HG03025 (cell line): ENCODE measurements around the gene CTAGE4.
"Not testable (repeated sequence)": the region's sequence is repeated elsewhere in the genome, so short reads cannot be mapped to it uniquely, and the experiment has no call there.

ENCODE experiments used
- ATAC-seq: cut with Tn5 transposase; IDR thresholded peaks from one replicate; pipeline ENCODE4 v1.9.1; 2021; ENCODE audit warnings: mild to moderate bottlenecking, moderate library complexity; ENCODE audit not compliant: unreplicated experiment, low FRiP score

Gene CTAGE4

GRCh38 chr7:144183166-144183565, at the start of gene CTAGE4:
TSS of gene CTAGE4 (plus strand) at chr7:144183466. CDS start at chr7:144183504, 38 bp downstream.
- ATAC-seq, result not testable (repeated sequence)

GRCh38 chr7:144134116-144134515, 49.1 kb upstream of the CTAGE4 start:
- no peak for ATAC-seq

- no peak for ATAC-seq
These were observed 45.8 kb upstream of the CTAGE4 start for GRCh38 chr7:144137501-144137900.

GRCh38 chr7:144142187-144142586, 41.1 kb upstream of the CTAGE4 start:
- ATAC-seq, result no peak

- ATAC-seq, result no peak
These were observed 38.8 kb upstream of the CTAGE4 start for GRCh38 chr7:144144426-144144825.

GRCh38 chr7:144148224-144148827, 34.9 kb upstream of the CTAGE4 start:
- ATAC-seq, result no peak

- ATAC-seq, result no peak
These were observed 24.4 kb upstream of the CTAGE4 start for GRCh38 chr7:144158861-144159260.

GRCh38 chr7:144164784-144165183, 18.5 kb upstream of the CTAGE4 start:
- ATAC-seq, result no peak

GRCh38 chr7:144171594-144172350, 11.5 kb upstream of the CTAGE4 start:
- not testable (repeated sequence) for ATAC-seq

- ATAC-seq, result no peak
These were observed 8.7 kb upstream of the CTAGE4 start for GRCh38 chr7:144174613-144175012.

GRCh38 chr7:144178380-144179164, 4.7 kb upstream of the CTAGE4 start:
- ATAC-seq, result peak; percentile 96

GRCh38 chr7:144179165-144179479, 4.1 kb upstream of the CTAGE4 start:
- peak; percentile 70 for ATAC-seq

GRCh38 chr7:144187848-144188247, 4.6 kb downstream of the CTAGE4 start:
- not testable (repeated sequence) for ATAC-seq

GRCh38 chr7:144188578-144189171, 5.4 kb downstream of the CTAGE4 start:
- not testable (repeated sequence) for ATAC-seq

- not testable (repeated sequence) for ATAC-seq
These were observed 10.5 kb downstream of the CTAGE4 start for GRCh38 chr7:144193782-144194181.

- ATAC-seq, result not testable (repeated sequence)
These were observed 11.2 kb downstream of the CTAGE4 start for GRCh38 chr7:144194453-144194852.

- ATAC-seq, result peak; percentile 70
These were observed 12.1 kb downstream of the CTAGE4 start, which contains the start of gene ARHGEF35 for GRCh38 chr7:144195212-144195872. TSS of gene ARHGEF35 (minus strand) at chr7:144195833. CDS start at chr7:144188383, 7,450 bp downstream.

- ATAC-seq, result not testable (repeated sequence)
These were observed 15.7 kb downstream of the CTAGE4 start for GRCh38 chr7:144198934-144199333.

GRCh38 chr7:144201978-144202377, 18.7 kb downstream of the CTAGE4 start:
- not testable (repeated sequence) for ATAC-seq

GRCh38 chr7:144203086-144203485, 19.8 kb downstream of the CTAGE4 start:
- ATAC-seq, result not testable (repeated sequence)
